Heart left ventricle (tissue), 16 donors: ENCODE data around the gene PAX4. TPM values are rescaled to one million over a fixed set of nuclear protein-coding genes. Genes with fewer than 3 reads are reported as not detected.
A peak's percentile ranks its signal among the peaks of the same experiment; 100 is the strongest.

Source experiments
- ATAC-seq, 4 donors: fragments of 200-7000 bp; cut with Tn5 transposase; one replicate each; pipeline ENCODE4 v1.9.1; 2020 to 2022; ENCODE audit warnings: moderate library complexity in 4 of 4, mild to moderate bottlenecking in 3 of 4, moderate number of reproducible peaks in 1 of 4
- DNase-seq, 5 donors: peaks; one replicate each; pipeline ENCODE4 v3.0.0-alpha.2; 2020
- H3K27ac ChIP-seq, 12 donors: fragments of 200-600 bp; sonication (generic) in 4 of 12; one replicate each; pipeline versions ENCODE4 v1.5.0 to v1.8.0; 2016 to 2022; ENCODE audit warnings: mild to moderate bottlenecking in 2 of 12
- H3K27me3 ChIP-seq, 9 donors: fragments of 200-600 bp; sonication (generic) in 2 of 9; one replicate each; pipeline versions ENCODE4 v1.5.1 to v1.8.0; 2016 to 2022; ENCODE audit warnings: mild to moderate bottlenecking in 3 of 9
- H3K36me3 ChIP-seq, 9 donors: fragments of 200-600 bp; sonication (generic) in 2 of 9; one replicate each; pipeline versions ENCODE4 v1.5.0 to v1.8.0; 2018 to 2022; ENCODE audit warnings: mild to moderate bottlenecking in 2 of 9
- H3K4me1 ChIP-seq, 12 donors: fragments of 200-600 bp; sonication (generic) in 4 of 12; one replicate each; pipeline versions ENCODE4 v1.5.0 to v1.8.0; 2016 to 2022; ENCODE audit warnings: mild to moderate bottlenecking in 3 of 12
- H3K4me3 ChIP-seq, 12 donors: fragments of 200-600 bp; sonication (generic) in 4 of 12; one replicate each; pipeline versions ENCODE4 v1.5.0 to v1.8.0; 2017 to 2022; ENCODE audit warnings: mild to moderate bottlenecking in 9 of 12, moderate library complexity in 4 of 12
- H3K9me3 ChIP-seq, 12 donors: fragments of 200-600 bp; sonication (generic) in 4 of 12; one replicate each; pipeline versions ENCODE4 v1.5.0 to v1.8.0; 2016 to 2022; ENCODE audit warnings: mild to moderate bottlenecking in 1 of 12
- POLR2A ChIP-seq, 2 donors: fragments of 450-650 bp; IDR thresholded peaks; one replicate each; pipeline ENCODE4 v1.6.1; 2017; ENCODE audit warnings: antibody characterized with exemption in 2 of 2, mild to moderate bottlenecking in 2 of 2, moderate library complexity in 2 of 2
- WGBS, 4 donors: extraction: QIAGEN DNeasy Blood & Tissue Kit in 2 of 4; methylation state at CpG; one replicate each; pipeline versions ENCODE4 v1.1.5 to v1.1.7; 2013 to 2018; 5-methylcytosine and 5-hydroxymethylcytosine counted together
- intact Hi-C, 10 donors: fragments of 100-400 bp; cut with DNase I; formaldehyde crosslinking; loops; one replicate each; pipeline versions ENCODE4 v1.11.1 to v1.14.2; 2022
- polyA plus RNA-seq, 2 donors: library from polyadenylated mRNA; stranded (reverse); fragments of 200-250 nt; gene quantifications; one replicate each; pipeline ENCODE4 v1.2.3, GENCODE V29; 2013
- total RNA-seq, 9 donors: library from RNA; depleted of rRNA in 2 of 9; stranded (reverse); fragments of >200 nt in 2 of 9; fragmentation: NEBNext Ultra II Directional in 3 of 9; extraction: Animal tissue kit (Norgen Biotek cat#: 25700) in 3 of 9; gene quantifications; one replicate each; pipeline versions ENCODE4 v1.1.0 to v1.2.4, GENCODE V29; 2016 to 2023
- TF ChIP-seq, protein P1 (sequence below), 12 donors: fragments of 200-600 bp; sonication (generic) in 4 of 12; IDR thresholded peaks; one replicate each; pipeline versions ENCODE4 v1.5.0 to v1.8.0; 2018 to 2022; ENCODE audit warnings: antibody characterized with exemption in 12 of 12, mild to moderate bottlenecking in 5 of 12
- donor health status: ischemic (EF 13 %, LVEDD 7.1; RV severe dilation, severe dysfunction).
- donor health status: healthy with polysubstance abuse.
- donor health status: DM: no; HTN: yes; CAD: no.
- donor health status: DM: no; HTN: no; CAD: no.
- donor health status: ischemic (EF 25% LVEDD 6.9; RV normal size, moderate dysfunction).
- donor health status: ischemic (EF 25% LVEDD 5.7; RV mildly dilated, moderate dysfunction).
- donor health status: healthy.
- donor health status: DM: yes; HTN: yes; CAD: no.
- donor health status: ischemic (EF 35%, LVEDD 5.7; RV mildly dilated, moderate dysfunction).
- donor health status: nonischemic (EF 11% LVEDD 7.7; RV severe dilation, severe dysfunction).
- donor health status: DM: yes; HTN: yes; CAD: no.
- donor health status: PGD.
- donor health status: ischemic (EF 29% LVEDD 5.4; RV normal size, mild dysfunction).
- donor health status: nonischemic (EF 23%, LVEDD 6.1; RV moderate dilation, normal function).

Gene PAX4
- total and polyA plus RNA-seq, 11 donors = not detected

DNA sequence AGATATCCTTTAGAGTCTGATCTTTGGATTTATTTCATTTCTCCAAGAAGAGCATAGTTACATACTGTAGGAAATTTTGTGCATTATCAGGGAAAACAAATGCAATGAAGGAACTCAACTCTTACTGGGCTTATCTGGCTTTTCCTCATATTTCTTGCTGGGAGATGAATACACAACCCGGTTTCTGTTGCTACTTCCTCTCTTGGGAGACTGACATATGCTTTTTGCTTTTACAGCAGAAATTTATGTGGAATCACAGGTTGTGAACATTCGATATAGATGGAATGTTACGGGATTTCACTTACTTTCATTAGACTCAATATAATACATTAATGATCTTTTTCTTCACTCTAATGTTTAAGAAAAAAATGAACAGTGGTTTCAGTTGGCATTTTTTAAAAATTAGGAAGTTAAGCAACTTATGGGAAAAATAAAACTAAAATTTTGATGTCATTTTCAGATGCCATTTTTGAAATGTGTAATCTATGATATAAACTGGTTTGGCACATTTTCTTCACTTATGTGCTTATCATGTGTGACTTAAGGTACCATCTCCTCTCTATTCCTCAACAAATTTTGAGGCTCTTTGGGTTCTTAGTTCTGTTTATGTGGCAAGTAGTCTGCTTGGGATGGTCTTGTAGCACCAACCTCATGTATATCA is 41.2 kb upstream of the PAX4 start:
- H3K4me1 ChIP-seq = peaks cover 0 to 49% (median 16%) of the 10 kb centered on the region in 12 donors
- no peaks in the 10 kb centered on the region for H3K9me3 ChIP-seq
- 56 to 67% (median 61%) methylated on average over 3 of the region's 3 CpGs for whole genome bisulfite sequencing, 4 donors
- DNase-seq (no peak), ATAC-seq (no peak)
- TF ChIP-seq, protein P1, sequence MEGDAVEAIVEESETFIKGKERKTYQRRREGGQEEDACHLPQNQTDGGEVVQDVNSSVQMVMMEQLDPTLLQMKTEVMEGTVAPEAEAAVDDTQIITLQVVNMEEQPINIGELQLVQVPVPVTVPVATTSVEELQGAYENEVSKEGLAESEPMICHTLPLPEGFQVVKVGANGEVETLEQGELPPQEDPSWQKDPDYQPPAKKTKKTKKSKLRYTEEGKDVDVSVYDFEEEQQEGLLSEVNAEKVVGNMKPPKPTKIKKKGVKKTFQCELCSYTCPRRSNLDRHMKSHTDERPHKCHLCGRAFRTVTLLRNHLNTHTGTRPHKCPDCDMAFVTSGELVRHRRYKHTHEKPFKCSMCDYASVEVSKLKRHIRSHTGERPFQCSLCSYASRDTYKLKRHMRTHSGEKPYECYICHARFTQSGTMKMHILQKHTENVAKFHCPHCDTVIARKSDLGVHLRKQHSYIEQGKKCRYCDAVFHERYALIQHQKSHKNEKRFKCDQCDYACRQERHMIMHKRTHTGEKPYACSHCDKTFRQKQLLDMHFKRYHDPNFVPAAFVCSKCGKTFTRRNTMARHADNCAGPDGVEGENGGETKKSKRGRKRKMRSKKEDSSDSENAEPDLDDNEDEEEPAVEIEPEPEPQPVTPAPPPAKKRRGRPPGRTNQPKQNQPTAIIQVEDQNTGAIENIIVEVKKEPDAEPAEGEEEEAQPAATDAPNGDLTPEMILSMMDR (IDR thresholded peaks at IDR 0.05) = no peak
- TF ChIP-seq POLR2A (IDR thresholded peaks at IDR 0.05) = no peak
- peak overlapping the region in 1 of 12 donors; percentile 54 for H3K27ac ChIP-seq
- intact Hi-C loops = loop anchor here in 1 of 10 donors (10.0 kb wide), 1 partner anchor 264 kb away; the partner anchor contains the start of gene ZNF800
- H3K27me3 ChIP-seq = no peaks in the 10 kb centered on the region
- peaks cover 0 to 29% (median 3%) of the 10 kb centered on the region in 9 donors for H3K36me3 ChIP-seq
- no peak overlapping the region for H3K4me3 ChIP-seq

DNA sequence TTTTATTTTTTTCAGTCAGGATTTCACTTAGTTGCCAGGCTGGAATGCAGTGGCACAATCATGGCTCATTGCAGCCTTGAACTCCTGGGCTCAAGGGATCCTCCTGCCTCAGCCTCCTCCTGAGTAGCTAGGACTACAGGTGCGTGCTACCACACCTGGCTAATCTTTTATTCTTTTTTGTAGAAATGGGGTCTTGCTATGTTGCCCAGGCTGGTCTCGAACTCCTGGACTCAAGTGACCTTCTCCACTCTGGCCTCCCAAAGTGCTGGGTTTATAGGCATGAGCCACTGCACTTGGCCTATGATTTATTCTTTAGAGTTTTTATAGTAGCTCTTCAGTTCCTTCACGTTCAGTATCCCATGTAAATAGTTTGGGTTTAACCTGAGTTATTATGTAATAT is 39.6 kb upstream of the PAX4 start:
- WGBS, 4 donors = 92 to 94% (median 93%) methylated on average over 3 of the region's 3 CpGs
- intact Hi-C loops = loop anchor here in 1 of 10 donors (10.0 kb wide), 1 partner anchor 263 kb away; the partner anchor contains the start of gene ZNF800
- no peak overlapping the region for H3K4me3 ChIP-seq
- H3K4me1 ChIP-seq = peaks cover 0 to 64% (median 30%) of the 10 kb centered on the region in 12 donors
- TF ChIP-seq, protein P1 (IDR thresholded peaks at IDR 0.05) = no peak
- TF ChIP-seq POLR2A (IDR thresholded peaks at IDR 0.05) = no peak
- ATAC-seq = no peak
- DNase-seq = no peak
- H3K27ac ChIP-seq = no peak overlapping the region
- no peaks in the 10 kb centered on the region for H3K9me3 ChIP-seq
- H3K27me3 ChIP-seq = no peaks in the 10 kb centered on the region
- H3K36me3 ChIP-seq = peaks cover 0 to 20% (median 3%) of the 10 kb centered on the region in 9 donors

DNA sequence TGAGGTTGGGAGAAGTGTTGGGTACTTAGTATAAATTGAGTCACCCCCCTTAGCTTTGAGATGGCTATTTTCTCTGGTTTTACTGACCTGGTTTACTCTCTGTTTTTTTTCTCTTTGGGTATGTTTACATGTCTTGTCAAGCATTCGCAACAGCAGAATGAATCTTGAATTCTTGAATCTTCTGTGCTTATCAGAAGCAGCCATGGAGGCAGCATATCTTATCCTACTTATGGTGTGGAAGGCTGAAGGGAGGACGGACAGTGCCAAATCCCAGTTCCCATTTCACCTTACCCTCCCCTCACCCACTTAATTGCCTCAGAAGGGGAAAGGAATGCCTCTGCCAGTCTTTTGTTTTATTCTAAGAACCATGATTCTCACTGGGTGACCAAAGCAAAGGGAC is 37.8 kb upstream of the PAX4 start:
- H3K27ac ChIP-seq = peak overlapping the region in 1 of 12 donors; percentile 6
- H3K9me3 ChIP-seq = no peaks in the 10 kb centered on the region
- peaks cover 0 to 11% (median 3%) of the 10 kb centered on the region in 9 donors for H3K36me3 ChIP-seq
- H3K4me1 ChIP-seq = peaks cover 0 to 69% (median 33%) of the 10 kb centered on the region in 12 donors
- ATAC-seq = no peak
- no peaks in the 10 kb centered on the region for H3K27me3 ChIP-seq
- 52 to 61% (median 60%) methylated on average over 2 of the region's 2 CpGs for WGBS, 4 donors
- intact Hi-C loops = loop anchor here in 1 of 10 donors (10.0 kb wide), 1 partner anchor 261 kb away; the partner anchor contains the start of gene ZNF800
- no peak overlapping the region for H3K4me3 ChIP-seq
- TF ChIP-seq, protein P1 (IDR thresholded peaks at IDR 0.05) = no peak
- TF ChIP-seq POLR2A (IDR thresholded peaks at IDR 0.05) = no peak
- no peak for DNase-seq
